HCT116 (cell line): ENCODE results near the gene COA7. TPM values are rescaled to one million over a fixed set of nuclear protein-coding genes. Genes with fewer than 3 reads are reported as not detected.
A peak's percentile ranks its signal among the peaks of the same experiment; 100 is the strongest.

Experiments
- ATAC-seq: fragments of 200-7000 bp; cut with Tn5 transposase; 2 replicates; pipeline ENCODE4 v1.9.1; 2020; ENCODE audit warnings: mild to moderate bottlenecking, moderate library complexity
- BruUV-seq: library from RNA; stranded (reverse); fragments of 400-500 nt; replicated peaks from 2 replicates; lab custom pipeline; 2021; lab: Mats Ljungman, UMichigan
- CTCF ChIA-PET: fragments of 300-600 bp; sonication (Branson Sonifier 250); formaldehyde crosslinking; loops from one replicate; lab custom pipeline; 2021; ENCODE audit warnings: antibody characterized with exemption; lab: Charles Lee
- POLR2A ChIA-PET: fragments of 300-600, 350-600 bp; sonication (Branson Sonifier 250); formaldehyde crosslinking; loops from one replicate; lab custom pipeline; 2021; ENCODE audit warnings: antibody characterized with exemption; lab: Charles Lee
- RAD21 ChIA-PET, 2 experiments: fragments of 300-600 bp; sonication (Branson Sonifier 250); formaldehyde crosslinking; loops; one replicate each; lab custom pipeline; 2023; ENCODE audit warnings: low total read pairs in 2 of 2; ENCODE audit not compliant: uncharacterized antibody in 2 of 2, unreplicated experiment in 2 of 2, low non-redundant PET in 1 of 2; lab: Charles Lee
- DNase-seq: peaks from one replicate; pipeline ENCODE4 v3.0.0-alpha.2; 2010; ENCODE audit warnings: low read depth, low spot score
- H2AFZ ChIP-seq: fragments of 200-600 bp; shearing (Covaris generic), sonication (generic); 2 replicates; pipeline ENCODE4 v1.6.1; 2017; ENCODE audit warnings: low read depth, mixed run types, mixed read lengths, antibody characterized with exemption, low read length; ENCODE audit not compliant: poor library complexity, severe bottlenecking
- H3K27ac ChIP-seq: 2 replicates; pipeline ENCODE4 v1.5.1; 2012; ENCODE audit warnings: low read depth, low read length
- H3K27me3 ChIP-seq: fragments of 200-600 bp; sonication (generic); 2 replicates; pipeline ENCODE4 v1.6.1; 2016; ENCODE audit warnings: mixed run types, low read length, mixed read lengths; ENCODE audit not compliant: insufficient read depth
- H3K36me3 ChIP-seq, 2 experiments: fragments of 200-500 bp in 1 of 2; fragments of 200-600 bp in 1 of 2; sonication (Bioruptor generic) in 1 of 2; sonication (generic) in 1 of 2; 2 replicates each; pipeline versions ENCODE4 v1.5.1 to v1.6.1; 2014 to 2016; ENCODE audit warnings: low read length in 2 of 2, inconsistent platforms in 1 of 2, mixed read lengths in 1 of 2, mixed run types in 1 of 2; ENCODE audit not compliant: insufficient read depth in 2 of 2, control insufficient read depth in 1 of 2
- H3K4me1 ChIP-seq, 2 experiments: fragments of 200-600 bp in 1 of 2; sonication (generic) in 1 of 2; 2 replicates each; pipeline versions ENCODE4 v1.5.1 to v1.6.1; 2012 to 2017; ENCODE audit warnings: low read length in 2 of 2, inconsistent platforms in 1 of 2, mild to moderate bottlenecking in 1 of 2, mixed read lengths in 1 of 2, mixed run types in 1 of 2, moderate library complexity in 1 of 2; ENCODE audit not compliant: insufficient read depth in 2 of 2, control insufficient read depth in 1 of 2
- H3K4me2 ChIP-seq: fragments of 200-600 bp; sonication (generic); 2 replicates; pipeline ENCODE4 v1.6.1; 2017; ENCODE audit warnings: mixed run types, low read length, mixed read lengths
- H3K4me3 ChIP-seq, 2 experiments: fragments of 200-600 bp in 1 of 2; sonication (generic) in 1 of 2; replicated peaks in 1 of 2; 2 replicates each; pipeline ENCODE4 v1.5.1; 2011 to 2016; ENCODE audit warnings: low read length in 2 of 2, control low read depth in 1 of 2, low read depth in 1 of 2, mild to moderate bottlenecking in 1 of 2, mixed read lengths in 1 of 2, mixed run types in 1 of 2
- H3K79me2 ChIP-seq: fragments of 200-600 bp; sonication (generic); 2 replicates; pipeline ENCODE4 v1.6.1; 2017; ENCODE audit warnings: mild to moderate bottlenecking, mixed run types, low read length, moderate library complexity, mixed read lengths; ENCODE audit not compliant: insufficient read depth
- H3K9ac ChIP-seq: fragments of 200-600 bp; sonication (generic); 2 replicates; pipeline ENCODE4 v1.6.1; 2016; ENCODE audit warnings: low read length, mixed read lengths
- H3K9me2 ChIP-seq: fragments of 200-600 bp; sonication (generic), shearing (Covaris generic); 2 replicates; pipeline ENCODE4 v1.6.1; 2017; ENCODE audit warnings: mixed run types, mild to moderate bottlenecking, moderate library complexity; ENCODE audit not compliant: insufficient read depth
- H3K9me3 ChIP-seq, 2 experiments: fragments of 200-500 bp in 1 of 2; fragments of 200-600 bp in 1 of 2; sonication (Bioruptor generic) in 1 of 2; sonication (generic) in 1 of 2; 2 replicates each; pipeline ENCODE4 v1.6.1; 2014 to 2017; ENCODE audit warnings: low read length in 2 of 2, mixed read lengths in 2 of 2, inconsistent platforms in 1 of 2, low read depth in 1 of 2, mild to moderate bottlenecking in 1 of 2, mixed run types in 1 of 2, moderate library complexity in 1 of 2; ENCODE audit not compliant: control insufficient read depth in 1 of 2, insufficient read depth in 1 of 2
- H4K20me1 ChIP-seq: fragments of 200-600 bp; sonication (generic), shearing (Covaris generic); 2 replicates; pipeline ENCODE4 v1.6.1; 2017; ENCODE audit warnings: mixed run types, mild to moderate bottlenecking, moderate library complexity; ENCODE audit not compliant: insufficient read depth
- ATF3 ChIP-seq: IDR thresholded peaks from 2 replicates; pipeline ENCODE4 v1.6.1; 2012
- CEBPB ChIP-seq: IDR thresholded peaks from 2 replicates; pipeline ENCODE4 v1.6.1; 2012; ENCODE audit warnings: low read depth
- CTCF ChIP-seq, 3 experiments: fragments of 200-600 bp in 1 of 3; sonication (generic) in 1 of 3; IDR thresholded peaks in 2 of 3; conservative IDR thresholded peaks in 1 of 3; 2 replicates each; pipeline ENCODE4 v1.5.1; 2012 to 2017; ENCODE audit warnings: low read depth in 2 of 3, low read length in 2 of 3, antibody characterized with exemption in 1 of 3, borderline replicate concordance in 1 of 3, control low read depth in 1 of 3, mild to moderate bottlenecking in 1 of 3, mixed read lengths in 1 of 3, mixed run types in 1 of 3, moderate library complexity in 1 of 3; ENCODE audit not compliant: insufficient read depth in 1 of 3
- EGR1 ChIP-seq: IDR thresholded peaks from 2 replicates; pipeline ENCODE4 v1.6.1; 2012; ENCODE audit warnings: low read depth
- EZH2 ChIP-seq: fragments of 200-600 bp; sonication (generic); IDR thresholded peaks from 2 replicates; pipeline ENCODE4 v1.6.1; 2017; ENCODE audit warnings: antibody characterized with exemption, mixed run types
- FOSL1 ChIP-seq: IDR thresholded peaks from 2 replicates; pipeline ENCODE4 v1.6.1; 2012; ENCODE audit warnings: low read depth
- JUND ChIP-seq: IDR thresholded peaks from 2 replicates; pipeline ENCODE4 v1.6.1; 2012
- POLR2A ChIP-seq: IDR thresholded peaks from 2 replicates; pipeline ENCODE4 v1.7.0; 2011; ENCODE audit warnings: borderline replicate concordance; ENCODE audit not compliant: insufficient read depth, insufficient read length; ENCODE audit errors: extremely low read depth
- POLR2AphosphoS5 ChIP-seq: IDR thresholded peaks from 2 replicates; pipeline ENCODE4 v1.6.1; 2011; ENCODE audit warnings: mild to moderate bottlenecking, low read depth, low read length, moderate library complexity
- RAD21 ChIP-seq: IDR thresholded peaks from 2 replicates; pipeline ENCODE4 v1.6.1; 2012; ENCODE audit warnings: low read depth, mild to moderate bottlenecking
- TCF7L2 ChIP-seq: IDR thresholded peaks from 2 replicates; pipeline ENCODE4 v1.7.0; 2011; ENCODE audit warnings: borderline replicate concordance, inconsistent platforms; ENCODE audit not compliant: insufficient read depth, insufficient read length; ENCODE audit errors: extremely low read depth
- intact Hi-C: fragments of 100-400 bp; cut with micrococcal nuclease; formaldehyde crosslinking; loops from 2 replicates; pipeline ENCODE4 v1.10.0; 2022
- total RNA-seq: library from RNA; stranded (reverse); gene quantifications from one replicate; pipeline ENCODE4 v1.2.1, GENCODE V29; 2021; ENCODE audit not compliant: unreplicated experiment

The COA7 gene
- total RNA-seq, 1 experiment from 2014 or later: 43.6 TPM

- DNase-seq: no peak
- no peaks in the 10 kb centered on the region for H3K9me3 ChIP-seq
- H3K4me2 ChIP-seq: no peak overlapping the region
- H3K9ac ChIP-seq: no peak overlapping the region
- no peaks in the 10 kb centered on the region for H4K20me1 ChIP-seq
- ChIA-PET POLR2A (no interaction called here), CTCF (no interaction called here), RAD21 (no interaction called here)
- TF ChIP-seq CTCF (IDR thresholded peaks at IDR 0.05 in 2 of 3, conservative IDR thresholded peaks at IDR 0.05 in 1 of 3; ENCODE audit: borderline replicate concordance in 1 of 3, insufficient read depth in 1 of 3, low read depth in 2 of 3, low read length in 2 of 3) (no peak), ATF3 (no peak), CEBPB (no peak), EZH2 (no peak), FOSL1 (no peak), POLR2A (no peak)
- intact Hi-C loops: no loop called here
- no peaks in the 10 kb centered on the region for H3K9me2 ChIP-seq
- no peak for ATAC-seq
- no TSS peak for BruUV-seq
- H3K27me3 ChIP-seq: no peaks in the 10 kb centered on the region
- peaks cover 0 to 5% of the 10 kb centered on the region in 2 experiments; a peak in 1 of 4 replicates for H3K4me1 ChIP-seq
- no peak overlapping the region for H3K4me3 ChIP-seq
- no peak overlapping the region for H3K27ac ChIP-seq
- no peak overlapping the region for H2AFZ ChIP-seq
- H3K36me3 ChIP-seq: no peaks in the 10 kb centered on the region; a peak in 1 of 4 replicates
- H3K79me2 ChIP-seq: peaks cover 23% of the 10 kb centered on the region
Observed at GRCh38 chr1:52733368-52733767, 35.2 kb upstream of the COA7 start.

GRCh38 chr1:52727956-52728656 lies 30.0 kb upstream of the COA7 start:
- ChIA-PET CTCF (no interaction called here), RAD21 (no interaction called here), POLR2A (no interaction called here)
- no peaks in the 10 kb centered on the region; a peak in 1 of 4 replicates for H3K36me3 ChIP-seq
- peaks cover 32% of the 10 kb centered on the region for H3K79me2 ChIP-seq
- ATAC-seq: no peak
- H4K20me1 ChIP-seq: no peaks in the 10 kb centered on the region
- H3K9me3 ChIP-seq: no peaks in the 10 kb centered on the region
- no TSS peak for BruUV-seq
- H3K4me2 ChIP-seq: peak overlapping the region; percentile 13; the same call in 1 of the 2 replicates
- H3K4me1 ChIP-seq: peaks cover 10 to 21% of the 10 kb centered on the region in 2 experiments; a peak in 3 of 4 replicates
- no peak overlapping the region for H3K4me3 ChIP-seq
- no peak overlapping the region; the same call in 1 of the 2 replicates for H3K9ac ChIP-seq
- H2AFZ ChIP-seq: no peak overlapping the region
- no peaks in the 10 kb centered on the region; the same call in 1 of the 2 replicates for H3K9me2 ChIP-seq
- H3K27me3 ChIP-seq: no peaks in the 10 kb centered on the region
- intact Hi-C loops: no loop called here
- no peak overlapping the region for H3K27ac ChIP-seq
- no peak for DNase-seq
- TF ChIP-seq JUND: no peak
- no peak for TF ChIP-seq EGR1
- no peak for TF ChIP-seq RAD21
- no peak for TF ChIP-seq CEBPB
- TF ChIP-seq TCF7L2: no peak
- no peak for TF ChIP-seq ATF3
- TF ChIP-seq POLR2AphosphoS5: no peak
- TF ChIP-seq CTCF (IDR thresholded peaks at IDR 0.05 in 2 of 3, conservative IDR thresholded peaks at IDR 0.05 in 1 of 3; ENCODE audit: borderline replicate concordance in 1 of 3, insufficient read depth in 1 of 3, low read depth in 2 of 3, low read length in 2 of 3): no peak
- TF ChIP-seq FOSL1: no peak
